Mucosa of descending colon (tissue), 3 donors: ENCODE results near the gene MCC. TPM values are rescaled to one million over a fixed set of nuclear protein-coding genes. Genes with fewer than 3 reads are reported as not detected.

Experiments
- ATAC-seq: fragments of 200-7000 bp; cut with Tn5 transposase; one replicate; pipeline ENCODE4 v1.9.1; 2020; ENCODE audit warnings: mild to moderate bottlenecking, moderate library complexity
- DNase-seq, 3 donors: peaks; one replicate each; pipeline ENCODE4 v3.0.0-alpha.2; 2020
- H3K36me3 ChIP-seq: fragments of 200-600 bp; one replicate; pipeline ENCODE4 v1.8.0; 2021; ENCODE audit warnings: low read depth, mild to moderate bottlenecking
- H3K4me1 ChIP-seq: fragments of 200-600 bp; one replicate; pipeline ENCODE4 v1.8.0; 2021; ENCODE audit warnings: low read depth, mild to moderate bottlenecking
- H3K4me3 ChIP-seq: fragments of 200-600 bp; one replicate; pipeline ENCODE4 v1.8.0; 2021; ENCODE audit warnings: mild to moderate bottlenecking
- H3K9me3 ChIP-seq: fragments of 200-600 bp; one replicate; pipeline ENCODE4 v1.8.0; 2021; ENCODE audit warnings: mild to moderate bottlenecking
- CTCF ChIP-seq: fragments of 200-600 bp; IDR thresholded peaks from one replicate; pipeline ENCODE4 v1.8.0; 2022; ENCODE audit warnings: antibody characterized with exemption, mild to moderate bottlenecking
- intact Hi-C, 2 donors: fragments of 100-400 bp; cut with DNase I in 1 of 2; cut with micrococcal nuclease in 1 of 2; formaldehyde crosslinking; loops; one replicate each; pipeline versions ENCODE4 v1.11.0 to v1.11.1; 2022; cut with DNase I, micrococcal nuclease
- total RNA-seq, 3 donors: library from RNA; stranded (reverse); fragmentation: NEBNext Ultra II Directional in 2 of 3; extraction: Animal tissue kit (Norgen Biotek cat#: 25700) in 2 of 3; gene quantifications; one replicate each; pipeline versions ENCODE4 v1.2.1 to v1.2.4, GENCODE V29; 2021 to 2023
- donor health status: DM: no; HTN: no; CAD: no; lungs with moderate emphysema.
- donor health status: DM: no; HTN: no; CAD: no.
- donor health status: DM: no; HTN: yes; CAD: no.

MCC gene
- total RNA-seq, 3 donors from 2014 or later: 1.5 to 7.4 (median 4.4) TPM

- no peak for ATAC-seq
- no peak for DNase-seq
- Histone ChIP-seq H3K4me3 (no peak overlapping the region), H3K4me1 (no peaks in the 10 kb centered on the region), H3K36me3 (no peaks in the 10 kb centered on the region), H3K9me3 (no peaks in the 10 kb centered on the region)
- no peak for TF ChIP-seq CTCF
- intact Hi-C loops: no loop called here
These were observed 254.6 kb downstream of the MCC start for GRCh38 chr5:113233606-113234005.

GRCh38 chr5:113232667-113233066 is 255.6 kb downstream of the MCC start:
- no peak for DNase-seq
- ATAC-seq: no peak
- no peak for TF ChIP-seq CTCF

GRCh38 chr5:113232221-113232620 is 256.0 kb downstream of the MCC start:
- no peak for TF ChIP-seq CTCF
- ATAC-seq (no peak), DNase-seq (no peak)
- H3K4me3 ChIP-seq: no peak overlapping the region
- no peaks in the 10 kb centered on the region for H3K9me3 ChIP-seq
- no peaks in the 10 kb centered on the region for H3K4me1 ChIP-seq
- intact Hi-C loops: no loop called here
- H3K36me3 ChIP-seq: no peaks in the 10 kb centered on the region

More at GRCh38 chr5:113232667-113233066, 255.6 kb downstream of the MCC start:
- no peaks in the 10 kb centered on the region for H3K4me1 ChIP-seq
- no peaks in the 10 kb centered on the region for H3K36me3 ChIP-seq
- intact Hi-C loops: no loop called here
- H3K9me3 ChIP-seq: no peaks in the 10 kb centered on the region
- H3K4me3 ChIP-seq: no peak overlapping the region

GRCh38 chr5:113231653-113232000 is 256.6 kb downstream of the MCC start:
- intact Hi-C loops: no loop called here
- no peak for ATAC-seq

GRCh38 chr5:113230711-113231652 is 257.3 kb downstream of the MCC start:
- Histone ChIP-seq H3K36me3 (no peaks in the 10 kb centered on the region), H3K9me3 (no peaks in the 10 kb centered on the region), H3K4me3 (no peak overlapping the region), H3K4me1 (no peaks in the 10 kb centered on the region)
- intact Hi-C loops: no loop called here
- no peak for ATAC-seq
- no peak for TF ChIP-seq CTCF
- no peak for DNase-seq

More at GRCh38 chr5:113231653-113232000, 256.6 kb downstream of the MCC start:
- H3K4me1 ChIP-seq: no peaks in the 10 kb centered on the region
- DNase-seq: no peak
- H3K9me3 ChIP-seq: no peaks in the 10 kb centered on the region
- TF ChIP-seq CTCF: no peak
- H3K36me3 ChIP-seq: no peaks in the 10 kb centered on the region
- no peak overlapping the region for H3K4me3 ChIP-seq
